HUES6 (cell line): ENCODE measurements around the gene MYOCD.

Experiments used
- H3K27ac ChIP-seq: 2 replicates; pipeline ENCODE4 v1.7.0; 2013; ENCODE audit warnings: low read depth, mild to moderate bottlenecking, low read length, inconsistent platforms
- H3K27me3 ChIP-seq: 2 replicates; pipeline ENCODE4 v1.6.1; 2013; ENCODE audit warnings: low read length; ENCODE audit not compliant: control insufficient read depth, insufficient read depth
- H3K36me3 ChIP-seq: 2 replicates; pipeline ENCODE4 v1.6.1; 2013; ENCODE audit warnings: low read length; ENCODE audit not compliant: control insufficient read depth, insufficient read depth
- H3K4me1 ChIP-seq: 2 replicates; pipeline ENCODE4 v1.6.1; 2013; ENCODE audit warnings: low read length; ENCODE audit not compliant: control insufficient read depth, insufficient read depth
- H3K4me3 ChIP-seq: 2 replicates; pipeline ENCODE4 v1.5.1; 2013; ENCODE audit warnings: low read depth, low read length
- H3K9ac ChIP-seq: one replicate; pipeline ENCODE4 v1.6.1; 2013; ENCODE audit warnings: mild to moderate bottlenecking, low read length
- H3K9me3 ChIP-seq: 2 replicates; pipeline ENCODE4 v1.6.1; 2013; ENCODE audit warnings: low read depth, low read length; ENCODE audit not compliant: control insufficient read depth, insufficient read depth

The MYOCD gene, protein sequence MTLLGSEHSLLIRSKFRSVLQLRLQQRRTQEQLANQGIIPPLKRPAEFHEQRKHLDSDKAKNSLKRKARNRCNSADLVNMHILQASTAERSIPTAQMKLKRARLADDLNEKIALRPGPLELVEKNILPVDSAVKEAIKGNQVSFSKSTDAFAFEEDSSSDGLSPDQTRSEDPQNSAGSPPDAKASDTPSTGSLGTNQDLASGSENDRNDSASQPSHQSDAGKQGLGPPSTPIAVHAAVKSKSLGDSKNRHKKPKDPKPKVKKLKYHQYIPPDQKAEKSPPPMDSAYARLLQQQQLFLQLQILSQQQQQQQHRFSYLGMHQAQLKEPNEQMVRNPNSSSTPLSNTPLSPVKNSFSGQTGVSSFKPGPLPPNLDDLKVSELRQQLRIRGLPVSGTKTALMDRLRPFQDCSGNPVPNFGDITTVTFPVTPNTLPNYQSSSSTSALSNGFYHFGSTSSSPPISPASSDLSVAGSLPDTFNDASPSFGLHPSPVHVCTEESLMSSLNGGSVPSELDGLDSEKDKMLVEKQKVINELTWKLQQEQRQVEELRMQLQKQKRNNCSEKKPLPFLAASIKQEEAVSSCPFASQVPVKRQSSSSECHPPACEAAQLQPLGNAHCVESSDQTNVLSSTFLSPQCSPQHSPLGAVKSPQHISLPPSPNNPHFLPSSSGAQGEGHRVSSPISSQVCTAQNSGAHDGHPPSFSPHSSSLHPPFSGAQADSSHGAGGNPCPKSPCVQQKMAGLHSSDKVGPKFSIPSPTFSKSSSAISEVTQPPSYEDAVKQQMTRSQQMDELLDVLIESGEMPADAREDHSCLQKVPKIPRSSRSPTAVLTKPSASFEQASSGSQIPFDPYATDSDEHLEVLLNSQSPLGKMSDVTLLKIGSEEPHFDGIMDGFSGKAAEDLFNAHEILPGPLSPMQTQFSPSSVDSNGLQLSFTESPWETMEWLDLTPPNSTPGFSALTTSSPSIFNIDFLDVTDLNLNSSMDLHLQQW

DNA sequence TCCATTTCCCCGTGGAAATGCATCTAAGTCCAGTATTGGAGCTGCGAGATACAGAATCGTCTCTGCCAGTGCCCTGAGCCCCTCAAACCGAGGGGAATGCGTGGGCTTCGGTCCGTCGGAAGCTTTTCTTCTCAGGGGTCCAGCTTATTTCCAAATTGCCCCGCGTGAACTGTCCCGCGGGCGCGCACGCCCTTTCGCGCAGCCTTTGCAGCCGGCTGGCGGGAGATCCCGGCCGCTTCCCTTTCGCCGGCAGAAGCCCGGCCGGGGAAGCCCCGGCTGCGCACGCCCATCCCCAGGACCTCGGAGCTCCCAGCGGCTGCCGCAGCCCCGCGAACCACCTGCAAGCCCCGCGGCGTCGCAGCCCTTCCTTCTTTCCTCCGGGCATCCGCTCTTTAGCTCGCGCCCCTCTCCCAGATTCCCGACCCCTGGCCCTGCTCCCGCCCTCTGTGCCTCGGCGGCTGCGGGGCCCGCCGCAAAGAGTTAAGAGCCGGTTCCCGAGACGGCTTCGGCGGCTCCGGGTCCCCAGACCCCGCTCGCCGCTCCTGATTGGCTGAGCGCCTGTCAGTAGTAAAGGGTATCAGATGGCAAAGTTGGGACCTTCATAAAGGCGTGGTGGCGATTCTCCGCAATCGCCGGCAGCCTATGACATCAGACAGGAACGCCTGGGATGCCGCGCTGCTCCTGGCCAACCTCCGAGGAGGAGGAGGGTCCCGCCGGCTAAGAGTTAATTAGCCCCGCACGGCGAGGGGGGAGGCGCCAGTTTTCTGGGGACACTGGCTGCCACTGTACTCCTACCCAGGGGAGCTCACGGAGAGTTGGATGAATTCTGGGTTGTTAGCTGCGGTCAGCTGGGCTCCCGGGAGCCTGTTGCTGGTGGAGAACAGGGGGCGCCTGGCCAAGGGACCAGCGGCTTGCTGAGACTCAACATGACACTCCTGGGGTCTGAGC lies at the start of gene MYOCD:
Gene MYOCD (plus strand): TSS at position 628 of the 948 bp plus-strand sequence. CDS start 299 bp downstream, at position 927.
- Histone ChIP-seq H3K36me3 (no peaks in the 10 kb centered on the region), H3K27ac (no peak within 1 kb of the TSS; the same call in 1 of the 2 replicates), H3K9ac (peak within 1 kb of the TSS; percentile 68), H3K4me3 (peak within 1 kb of the TSS; percentile 87), H3K27me3 (peaks cover 35% of the 10 kb centered on the region), H3K4me1 (peaks cover 3% of the 10 kb centered on the region; the same call in 1 of the 2 replicates), H3K9me3 (no peaks in the 10 kb centered on the region)

DNA sequence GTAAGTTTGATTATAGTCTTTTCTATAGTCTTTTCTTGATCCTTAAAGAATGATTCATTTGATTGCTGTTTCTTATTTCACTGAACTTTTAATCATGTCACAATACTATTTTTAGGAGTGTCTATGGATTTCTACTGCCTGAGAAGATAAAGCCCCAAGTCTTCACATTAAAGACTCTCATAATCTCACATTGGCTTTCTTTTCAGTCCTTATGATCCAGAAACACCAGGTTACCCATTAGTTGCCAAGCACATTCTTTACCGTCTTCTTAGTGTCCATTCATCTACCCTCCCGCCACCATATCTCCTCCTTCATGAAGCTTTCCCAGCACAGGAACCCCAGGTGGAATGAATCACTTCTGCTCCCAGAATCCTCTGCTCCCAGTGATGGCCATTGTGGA lies 49.5 kb upstream of the MYOCD start:
- H3K4me1 ChIP-seq, result peaks cover 11% of the 10 kb centered on the region
- no peaks in the 10 kb centered on the region for H3K27me3 ChIP-seq

DNA sequence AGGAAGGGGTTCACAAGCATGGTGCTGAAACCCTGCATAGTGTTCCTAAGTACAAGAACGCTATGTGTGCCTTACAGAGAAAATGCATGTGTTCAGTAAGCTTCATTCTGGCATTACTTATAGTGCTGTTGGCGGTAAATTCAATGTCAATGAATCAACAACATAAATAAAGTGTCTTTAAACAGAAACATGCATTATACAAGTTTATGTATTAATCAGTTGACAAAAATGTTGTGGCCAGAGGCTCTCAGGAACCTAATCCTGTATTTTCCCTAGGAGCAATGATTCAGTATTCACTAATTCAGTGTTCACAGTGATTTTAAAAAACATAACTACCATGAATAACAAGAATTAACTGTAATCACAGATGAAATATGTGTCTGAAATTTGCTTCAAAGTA lies 47.1 kb upstream of the MYOCD start:
- Histone ChIP-seq H3K27ac (no peak overlapping the region), H3K36me3 (no peaks in the 10 kb centered on the region), H3K9me3 (no peaks in the 10 kb centered on the region), H3K9ac (no peak overlapping the region), H3K4me3 (no peak overlapping the region), H3K4me1 (peaks cover 17% of the 10 kb centered on the region), H3K27me3 (no peaks in the 10 kb centered on the region)

More for the DNA sequence above, 49.5 kb upstream of the MYOCD start:
- Histone ChIP-seq H3K9me3 (no peaks in the 10 kb centered on the region), H3K27ac (no peak overlapping the region), H3K4me3 (no peak overlapping the region), H3K9ac (no peak overlapping the region), H3K36me3 (no peaks in the 10 kb centered on the region)

DNA sequence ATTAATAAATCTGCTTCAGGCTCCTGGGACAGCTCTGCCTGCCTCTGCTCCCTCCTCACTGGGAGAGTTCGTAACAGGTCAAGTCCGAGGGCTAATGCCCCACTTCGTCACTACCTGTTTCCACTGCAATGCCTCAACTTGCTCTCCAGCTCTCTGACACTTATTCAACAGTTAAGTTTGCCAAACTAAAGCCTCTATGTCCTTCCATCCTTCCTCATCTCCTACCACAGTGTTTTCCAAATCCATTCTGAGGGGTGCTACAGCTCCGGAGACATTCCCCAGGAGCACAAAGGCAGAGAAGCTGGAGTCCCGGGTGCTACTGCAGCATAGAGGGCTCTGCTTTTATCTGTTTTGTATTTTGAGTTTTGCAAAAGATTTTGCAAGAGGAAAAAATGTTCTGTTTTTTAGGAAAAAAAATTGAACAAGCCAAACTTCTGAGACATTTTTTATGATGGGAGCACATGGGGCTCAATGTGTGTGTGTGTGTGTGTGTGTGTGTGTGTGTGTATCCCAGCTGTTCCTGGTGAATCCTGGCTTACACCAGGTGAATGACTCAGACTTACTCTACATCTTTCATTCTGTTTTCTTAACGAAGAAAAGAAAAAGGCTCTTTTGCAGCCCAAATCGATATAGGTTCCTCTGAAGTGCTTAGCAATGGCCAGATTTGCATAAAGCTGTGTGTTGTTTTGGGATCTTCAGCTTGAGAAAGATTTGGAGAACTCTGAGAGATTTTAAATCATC lies 46.1 kb upstream of the MYOCD start:
- Histone ChIP-seq H3K36me3 (no peaks in the 10 kb centered on the region), H3K27me3 (no peaks in the 10 kb centered on the region), H3K9ac (no peak overlapping the region), H3K4me3 (no peak overlapping the region), H3K4me1 (peaks cover 23% of the 10 kb centered on the region), H3K27ac (no peak overlapping the region), H3K9me3 (no peaks in the 10 kb centered on the region)

DNA sequence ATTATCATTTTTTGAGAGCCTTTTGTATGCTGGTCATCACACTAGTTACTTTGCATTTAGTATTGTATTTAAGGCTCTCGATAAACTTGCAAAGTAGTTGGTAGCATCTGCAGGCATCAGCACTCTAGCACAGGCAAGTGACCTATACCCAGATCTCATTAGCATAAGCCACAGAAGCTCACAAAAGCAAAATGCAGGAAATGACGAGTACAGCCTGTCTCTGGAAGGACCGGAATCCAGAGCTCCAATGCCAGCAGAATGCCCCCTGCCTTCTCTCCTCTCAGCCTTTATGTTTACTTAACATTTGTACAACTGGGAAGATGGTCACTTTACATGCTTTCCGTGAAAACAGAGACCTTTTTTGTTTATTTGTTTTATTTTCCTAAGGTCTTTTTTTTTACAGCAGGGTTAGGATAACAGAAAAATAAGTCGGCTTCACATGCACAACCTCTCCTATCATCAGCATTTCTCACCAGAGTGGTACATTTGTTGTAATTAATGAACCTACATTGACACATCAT lies 45.4 kb upstream of the MYOCD start:
- Histone ChIP-seq H3K9me3 (no peaks in the 10 kb centered on the region), H3K27ac (no peak overlapping the region), H3K9ac (no peak overlapping the region), H3K36me3 (no peaks in the 10 kb centered on the region), H3K4me3 (no peak overlapping the region), H3K27me3 (no peaks in the 10 kb centered on the region), H3K4me1 (peaks cover 27% of the 10 kb centered on the region)

DNA sequence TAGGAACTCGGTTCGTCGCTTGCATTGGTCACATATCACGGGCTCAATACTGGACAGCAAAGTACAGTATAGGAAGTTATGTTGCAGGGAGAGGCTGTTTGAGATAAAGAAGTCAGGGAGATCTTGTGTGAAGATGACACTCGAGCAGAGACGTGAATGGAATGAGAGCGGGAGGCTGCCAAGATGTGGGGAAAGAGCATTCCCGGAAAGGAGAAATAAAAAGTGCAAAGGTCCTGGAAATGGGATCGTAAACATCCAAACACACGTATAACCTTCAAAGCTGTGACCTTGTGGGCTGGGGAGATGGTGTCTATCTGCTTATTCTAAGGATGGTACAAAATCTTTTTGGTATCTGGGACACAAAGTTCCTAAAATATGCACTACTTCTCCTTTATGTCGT lies 43.0 kb upstream of the MYOCD start:
- H3K36me3 ChIP-seq, result no peaks in the 10 kb centered on the region
- H3K4me1 ChIP-seq, result peaks cover 29% of the 10 kb centered on the region
- no peak overlapping the region for H3K27ac ChIP-seq
- no peaks in the 10 kb centered on the region for H3K27me3 ChIP-seq
- no peak overlapping the region for H3K9ac ChIP-seq
- H3K4me3 ChIP-seq, result no peak overlapping the region
- H3K9me3 ChIP-seq, result no peaks in the 10 kb centered on the region

DNA sequence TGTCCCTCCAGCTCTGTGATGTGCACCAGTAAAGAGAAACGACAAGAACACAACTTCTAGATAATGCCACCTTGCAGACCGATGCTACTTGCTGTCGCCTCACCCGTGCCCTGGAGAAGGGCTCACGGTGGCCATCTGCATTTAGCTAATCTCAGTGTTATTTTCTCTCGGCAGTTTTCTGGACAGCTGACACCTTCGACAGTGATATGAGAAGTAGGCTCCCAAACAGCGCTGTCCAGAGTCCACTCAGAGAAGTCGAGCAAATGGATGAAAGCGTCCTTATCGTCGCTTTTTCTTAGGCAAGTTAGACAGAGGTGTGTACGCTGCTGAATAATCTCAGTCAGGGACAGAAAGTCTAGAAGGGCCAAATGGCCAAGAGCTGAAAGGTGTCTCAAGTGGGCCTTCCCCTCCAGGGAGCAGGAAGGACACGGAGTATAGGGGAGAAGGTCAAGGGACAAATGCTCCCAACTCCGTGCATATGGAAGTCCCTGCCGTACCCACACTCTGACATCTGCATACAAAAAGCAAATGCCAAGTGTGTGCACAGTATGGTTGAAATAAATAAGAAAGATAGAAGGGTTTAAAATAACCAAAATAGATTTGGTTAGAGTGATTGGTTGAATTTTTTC lies 42.4 kb upstream of the MYOCD start:
- Histone ChIP-seq H3K27ac (no peak overlapping the region), H3K27me3 (no peaks in the 10 kb centered on the region), H3K36me3 (no peaks in the 10 kb centered on the region), H3K4me1 (peaks cover 29% of the 10 kb centered on the region), H3K9ac (no peak overlapping the region), H3K9me3 (no peaks in the 10 kb centered on the region), H3K4me3 (no peak overlapping the region)

DNA sequence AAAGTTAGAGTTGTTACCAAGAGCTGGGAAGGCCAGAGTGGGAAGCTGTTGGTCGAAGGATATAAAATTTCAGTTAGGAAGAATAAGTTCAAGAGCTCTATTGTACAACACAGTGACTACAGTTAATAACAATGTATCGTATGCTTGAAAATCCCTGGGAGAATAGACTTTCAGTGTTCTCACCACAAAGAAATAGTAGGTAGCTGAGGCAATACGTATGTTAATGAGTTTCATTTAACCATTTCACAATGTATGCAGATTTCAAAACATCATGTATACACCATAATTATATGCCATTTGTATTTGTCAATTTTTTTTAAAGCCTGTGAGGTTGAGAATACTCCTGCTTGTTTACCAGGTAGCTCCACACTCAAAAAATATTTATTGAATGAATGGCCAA lies 41.5 kb upstream of the MYOCD start:
- H3K9ac ChIP-seq, result no peak overlapping the region
- peaks cover 29% of the 10 kb centered on the region for H3K4me1 ChIP-seq
- no peaks in the 10 kb centered on the region for H3K9me3 ChIP-seq
- H3K4me3 ChIP-seq, result no peak overlapping the region
- H3K36me3 ChIP-seq, result no peaks in the 10 kb centered on the region
- no peak overlapping the region for H3K27ac ChIP-seq
- H3K27me3 ChIP-seq, result no peaks in the 10 kb centered on the region

DNA sequence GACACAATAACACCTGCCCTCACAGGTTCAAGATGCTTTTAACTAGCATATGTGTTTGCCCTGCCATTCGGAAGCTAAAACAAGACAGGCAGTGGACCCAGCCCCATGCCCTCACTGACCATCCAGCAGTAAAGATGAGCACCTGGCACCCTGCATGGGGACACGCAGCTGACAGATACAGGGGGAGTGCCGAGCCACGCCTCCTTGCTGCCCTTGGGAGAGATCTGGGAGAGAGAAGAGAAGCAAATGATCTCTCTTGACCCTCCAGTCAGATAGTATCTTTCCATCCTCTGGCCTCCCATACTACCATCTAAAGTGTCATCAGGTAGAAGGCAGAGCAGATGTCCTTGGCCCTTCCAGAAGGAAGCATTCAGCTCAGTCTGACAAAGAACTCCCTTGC lies 40.6 kb upstream of the MYOCD start:
- H3K27ac ChIP-seq, result no peak overlapping the region
- peaks cover 21% of the 10 kb centered on the region for H3K4me1 ChIP-seq
- H3K27me3 ChIP-seq, result no peaks in the 10 kb centered on the region
- no peaks in the 10 kb centered on the region for H3K36me3 ChIP-seq
- H3K9ac ChIP-seq, result no peak overlapping the region
- no peaks in the 10 kb centered on the region for H3K9me3 ChIP-seq
- no peak overlapping the region for H3K4me3 ChIP-seq
